ENCODE data around the gene MYL1. TPM values are rescaled to one million over a fixed set of nuclear protein-coding genes. Genes with fewer than 3 reads are reported as not detected.

MYL1 gene
- total RNA-seq, 1 donor from 2014 or later, result not detected

- no peak for TF ChIP-seq CTCF (IDR thresholded peaks at IDR 0.05)
- Histone ChIP-seq H3K27me3 (no peaks in the 10 kb centered on the region), H3K36me3 (no peaks in the 10 kb centered on the region), H3K4me3 (peak overlapping the region; percentile 15), H3K4me1 (no peaks in the 10 kb centered on the region), H3K27ac (peak overlapping the region; percentile 56), H3K9me3 (no peaks in the 10 kb centered on the region)
- ATAC-seq (peak; percentile 85), DNase-seq (peak; percentile 66)
- intact Hi-C loops (cut with DNase I), result no loop called here
Measured at GRCh38 chr2:210252699-210253606, 62.0 kb downstream of the MYL1 start.

GRCh38 chr2:210250622-210251021 is 64.4 kb downstream of the MYL1 start:
- DNase-seq (no peak), ATAC-seq (no peak)
- Histone ChIP-seq H3K27me3 (no peaks in the 10 kb centered on the region), H3K36me3 (no peaks in the 10 kb centered on the region), H3K4me1 (no peaks in the 10 kb centered on the region), H3K4me3 (no peak overlapping the region), H3K9me3 (no peaks in the 10 kb centered on the region), H3K27ac (no peak overlapping the region)
- no peak for TF ChIP-seq CTCF (IDR thresholded peaks at IDR 0.05)
- intact Hi-C loops (cut with DNase I), result no loop called here

Other genes with a start within 250 kb of the MYL1 start
- 36.3 TPM for gene KANSL1L, start 143.8 kb downstream of the MYL1 start, total RNA-seq
- gene ACADL, start 89.7 kb downstream of the MYL1 start, total RNA-seq, result 41.6 TPM
- gene LANCL1, start 161.6 kb upstream of the MYL1 start, total RNA-seq, result 32.2 TPM
- gene CPS1, start 241.4 kb upstream of the MYL1 start, total RNA-seq, result 3.1 TPM